HG02943 (cell line): ENCODE data around the gene MTM1.

Experiments used
- ATAC-seq: cut with Tn5 transposase; IDR thresholded peaks from one replicate; pipeline ENCODE4 v1.9.1; 2021; ENCODE audit warnings: mild to moderate bottlenecking, low read depth, moderate library complexity; ENCODE audit not compliant: unreplicated experiment

Gene MTM1

GRCh38 chrX:150649096-150649870 lies 80.9 kb downstream of the MTM1 start:
- no peak for ATAC-seq

- no peak for ATAC-seq
These were observed 83.5 kb downstream of the MTM1 start for GRCh38 chrX:150651906-150652305.

GRCh38 chrX:150655788-150656187 lies 87.4 kb downstream of the MTM1 start:
- ATAC-seq = no peak

- ATAC-seq = no peak
These were observed 94.7 kb downstream of the MTM1 start for GRCh38 chrX:150663073-150663472.

GRCh38 chrX:150664290-150664689 lies 95.9 kb downstream of the MTM1 start:
- ATAC-seq = no peak

- ATAC-seq = no peak
These were observed 107.8 kb downstream of the MTM1 start for GRCh38 chrX:150676221-150676620.

GRCh38 chrX:150680974-150681373 lies 112.6 kb downstream of the MTM1 start:
- ATAC-seq = no peak

- ATAC-seq = no peak
These were observed 114.7 kb downstream of the MTM1 start for GRCh38 chrX:150683112-150683511.

- ATAC-seq = no peak
These were observed 115.2 kb downstream of the MTM1 start for GRCh38 chrX:150683536-150684146.

- no peak for ATAC-seq
These were observed 120.6 kb downstream of the MTM1 start for GRCh38 chrX:150688911-150689451.

GRCh38 chrX:150690126-150690525 lies 121.7 kb downstream of the MTM1 start:
- no peak for ATAC-seq

GRCh38 chrX:150692296-150692695 lies 123.9 kb downstream of the MTM1 start:
- no peak for ATAC-seq

GRCh38 chrX:150692831-150693724 lies 124.7 kb downstream of the MTM1 start, which contains the start of gene MTMR1:
Gene MTMR1 (plus strand): TSS chrX:150693396. CDS start chrX:150693531, 135 bp downstream.
- ATAC-seq = peak; percentile 45

GRCh38 chrX:150693725-150694574 lies 125.5 kb downstream of the MTM1 start:
- ATAC-seq = peak; percentile 56

GRCh38 chrX:150694738-150695410 lies 126.5 kb downstream of the MTM1 start:
- no peak for ATAC-seq

GRCh38 chrX:150696331-150696730 lies 127.9 kb downstream of the MTM1 start:
- ATAC-seq = no peak

GRCh38 chrX:150696866-150697265 lies 128.4 kb downstream of the MTM1 start:
- ATAC-seq = no peak

GRCh38 chrX:150697641-150698040 lies 129.2 kb downstream of the MTM1 start:
- no peak for ATAC-seq

GRCh38 chrX:150698981-150699380 lies 130.6 kb downstream of the MTM1 start:
- ATAC-seq = no peak
